ENCODE measurements around the gene ABCC11. TPM values are rescaled to one million over a fixed set of nuclear protein-coding genes. Genes with fewer than 3 reads are reported as not detected.

ABCC11 gene
- total and polyA plus RNA-seq, 2 of the 4 experiments (the other 2 are of a cell fraction) = 0.09 to 0.18 TPM

DNA sequence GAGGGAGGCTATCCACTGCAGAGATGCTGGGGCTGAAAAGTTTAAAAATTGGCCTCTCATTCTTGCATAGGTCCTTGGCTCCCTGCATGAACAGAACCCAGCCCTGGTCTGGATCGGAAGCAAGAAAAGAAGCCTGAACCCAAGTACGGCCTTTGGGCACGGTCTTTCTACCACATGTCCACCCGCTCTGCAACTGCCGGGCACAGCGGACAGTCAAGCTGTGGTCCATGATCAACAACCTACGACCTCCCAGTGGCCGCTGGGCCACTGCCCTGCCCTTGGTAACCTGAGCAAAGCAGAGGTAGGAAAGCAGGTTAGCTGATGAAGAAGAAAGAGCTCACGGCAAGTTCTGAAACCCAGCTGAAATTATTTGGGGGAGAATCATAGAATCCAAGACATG is 95.1 kb downstream of the ABCC11 start:
- Histone ChIP-seq H4K8ac (ENCODE audit: low read depth in 2 of 2, low read length in 2 of 2) (no peak overlapping the region), H3K27ac (ENCODE audit: insufficient read depth, low read length) (no peak overlapping the region), H2BK5ac (ENCODE audit: low read depth, low read length, poor library complexity, severe bottlenecking) (no peak overlapping the region), H3K36me3 (ENCODE audit: control insufficient read depth, insufficient read depth, low read length) (no peaks in the 10 kb centered on the region), H3K14ac (replicated peaks; ENCODE audit: low read depth, low read length) (no peak overlapping the region), H3K79me1 (ENCODE audit: low read depth in 1 of 2, low read length in 2 of 2) (no peaks in the 10 kb centered on the region), H2AK9ac (replicated peaks; ENCODE audit: low read depth, low read length, poor library complexity) (no peak overlapping the region), H4K20me1 (ENCODE audit: insufficient read depth, low read length) (no peaks in the 10 kb centered on the region), H3K9ac (ENCODE audit: low read depth, low read length) (no peak overlapping the region), H2BK15ac (ENCODE audit: low read depth, low read length) (no peak overlapping the region), H3K56ac (ENCODE audit: extremely low read depth, insufficient read depth, low read length) (no peak overlapping the region), H3K4ac (ENCODE audit: low read depth, low read length) (no peak overlapping the region), H2AFZ (replicated peaks; ENCODE audit: low read length, poor library complexity) (peak overlapping the region; percentile 60), H3K4me2 (ENCODE audit: low read depth, low read length) (no peak overlapping the region), H3K9me3 (ENCODE audit: control insufficient read depth, insufficient read depth, low read length) (no peaks in the 10 kb centered on the region), H3K18ac (ENCODE audit: low read depth, low read length) (no peak overlapping the region), H3K27me3 (ENCODE audit: control insufficient read depth, insufficient read depth, low read length) (no peaks in the 10 kb centered on the region), H4K5ac (ENCODE audit: low read depth, low read length) (no peak overlapping the region), H3K4me3 (ENCODE audit: insufficient read depth, low read depth, low read length) (no peak overlapping the region), H2BK20ac (ENCODE audit: low read depth, low read length) (no peak overlapping the region), H3K23ac (ENCODE audit: low read depth, low read length) (no peak overlapping the region), H3K9me1 (ENCODE audit: insufficient read depth, low read length) (no peaks in the 10 kb centered on the region), H2AK5ac (ENCODE audit: low read depth, low read length) (no peak overlapping the region), H3K4me1 (ENCODE audit: control insufficient read depth, insufficient read depth, low read length) (peaks cover 2% of the 10 kb centered on the region; the same call in 1 of the 2 replicates), H2BK120ac (ENCODE audit: low read depth, low read length) (no peak overlapping the region), H4K91ac (ENCODE audit: insufficient read depth, low read depth, low read length) (no peak overlapping the region)
- intact Hi-C loops (cut with micrococcal nuclease) (loop anchor here (10.0 kb wide), 2 partner anchors 267 to 457 kb away; no protein-coding TSS in a partner anchor), in situ Hi-C loops (cut with MboI; ENCODE audit: low sequenced_read_pairs) (loop anchor here (25.0 kb wide), 2 partner anchors 415 to 690 kb away; partner anchors contain the start of genes ITFG1 and PHKB), dilution Hi-C loops (cut with HindIII; ENCODE audit: low sequenced_read_pairs, unreplicated experiment) (no loop called here)
- no TSS peak for BruUV-seq (replicated peaks)
- no peak for ATAC-seq (ENCODE audit: low read depth)
- ChIA-PET CTCF (no interaction called here), POLR2A (ENCODE audit: unreplicated experiment) (no interaction called here)
- no peak for TF ChIP-seq POLR2A (IDR thresholded peaks at IDR 0.05; ENCODE audit: low read depth, low read length)
- TF ChIP-seq MAZ (IDR thresholded peaks at IDR 0.05; ENCODE audit: borderline replicate concordance, low read depth, low read length) = no peak
- no peak for TF ChIP-seq SMC3 (IDR thresholded peaks at IDR 0.05; ENCODE audit: low read depth, low read length)
- no peak for TF ChIP-seq CHD1 (IDR thresholded peaks at IDR 0.05; ENCODE audit: low read depth, low read length)
- TF ChIP-seq FOS (IDR thresholded peaks at IDR 0.05; ENCODE audit: low read depth, low read length) = no peak
- no peak for TF ChIP-seq BHLHE40 (IDR thresholded peaks at IDR 0.05; ENCODE audit: low read depth, low read length)
- TF ChIP-seq, protein P1, sequence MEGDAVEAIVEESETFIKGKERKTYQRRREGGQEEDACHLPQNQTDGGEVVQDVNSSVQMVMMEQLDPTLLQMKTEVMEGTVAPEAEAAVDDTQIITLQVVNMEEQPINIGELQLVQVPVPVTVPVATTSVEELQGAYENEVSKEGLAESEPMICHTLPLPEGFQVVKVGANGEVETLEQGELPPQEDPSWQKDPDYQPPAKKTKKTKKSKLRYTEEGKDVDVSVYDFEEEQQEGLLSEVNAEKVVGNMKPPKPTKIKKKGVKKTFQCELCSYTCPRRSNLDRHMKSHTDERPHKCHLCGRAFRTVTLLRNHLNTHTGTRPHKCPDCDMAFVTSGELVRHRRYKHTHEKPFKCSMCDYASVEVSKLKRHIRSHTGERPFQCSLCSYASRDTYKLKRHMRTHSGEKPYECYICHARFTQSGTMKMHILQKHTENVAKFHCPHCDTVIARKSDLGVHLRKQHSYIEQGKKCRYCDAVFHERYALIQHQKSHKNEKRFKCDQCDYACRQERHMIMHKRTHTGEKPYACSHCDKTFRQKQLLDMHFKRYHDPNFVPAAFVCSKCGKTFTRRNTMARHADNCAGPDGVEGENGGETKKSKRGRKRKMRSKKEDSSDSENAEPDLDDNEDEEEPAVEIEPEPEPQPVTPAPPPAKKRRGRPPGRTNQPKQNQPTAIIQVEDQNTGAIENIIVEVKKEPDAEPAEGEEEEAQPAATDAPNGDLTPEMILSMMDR (conservative IDR thresholded peaks at IDR 0.05; ENCODE audit: low read depth, low read length) = no peak
- TF ChIP-seq, protein P2, sequence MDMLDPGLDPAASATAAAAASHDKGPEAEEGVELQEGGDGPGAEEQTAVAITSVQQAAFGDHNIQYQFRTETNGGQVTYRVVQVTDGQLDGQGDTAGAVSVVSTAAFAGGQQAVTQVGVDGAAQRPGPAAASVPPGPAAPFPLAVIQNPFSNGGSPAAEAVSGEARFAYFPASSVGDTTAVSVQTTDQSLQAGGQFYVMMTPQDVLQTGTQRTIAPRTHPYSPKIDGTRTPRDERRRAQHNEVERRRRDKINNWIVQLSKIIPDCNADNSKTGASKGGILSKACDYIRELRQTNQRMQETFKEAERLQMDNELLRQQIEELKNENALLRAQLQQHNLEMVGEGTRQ (IDR thresholded peaks at IDR 0.05; ENCODE audit: low read depth, low read length) = no peak
- no peak for TF ChIP-seq CEBPB (IDR thresholded peaks at IDR 0.05; ENCODE audit: low read depth, low read length)
- no peak for TF ChIP-seq RCOR1 (IDR thresholded peaks at IDR 0.05; ENCODE audit: insufficient replicate concordance, low read length)
- TF ChIP-seq MXI1 (IDR thresholded peaks at IDR 0.05; ENCODE audit: borderline replicate concordance, low read depth, low read length) = no peak
- TF ChIP-seq RFX5 (IDR thresholded peaks at IDR 0.05; ENCODE audit: low read depth, low read length) = no peak
- TF ChIP-seq RAD21 (IDR thresholded peaks at IDR 0.05; ENCODE audit: low read length) = no peak
- TF ChIP-seq NFE2L2 (IDR thresholded peaks at IDR 0.05; ENCODE audit: low read depth, low read length) = no peak
- TF ChIP-seq, protein P3, sequence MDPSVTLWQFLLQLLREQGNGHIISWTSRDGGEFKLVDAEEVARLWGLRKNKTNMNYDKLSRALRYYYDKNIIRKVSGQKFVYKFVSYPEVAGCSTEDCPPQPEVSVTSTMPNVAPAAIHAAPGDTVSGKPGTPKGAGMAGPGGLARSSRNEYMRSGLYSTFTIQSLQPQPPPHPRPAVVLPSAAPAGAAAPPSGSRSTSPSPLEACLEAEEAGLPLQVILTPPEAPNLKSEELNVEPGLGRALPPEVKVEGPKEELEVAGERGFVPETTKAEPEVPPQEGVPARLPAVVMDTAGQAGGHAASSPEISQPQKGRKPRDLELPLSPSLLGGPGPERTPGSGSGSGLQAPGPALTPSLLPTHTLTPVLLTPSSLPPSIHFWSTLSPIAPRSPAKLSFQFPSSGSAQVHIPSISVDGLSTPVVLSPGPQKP (IDR thresholded peaks at IDR 0.05; ENCODE audit: borderline replicate concordance, low read depth, low read length) = no peak
- TF ChIP-seq MAFK (IDR thresholded peaks at IDR 0.05; ENCODE audit: low read depth, low read length) = no peak
- 94% methylated on average over 5 of the region's 9 CpGs; no CpG with 5 or more reads in 1 of the 2 experiments for WGBS, 2 experiments (ENCODE audit: extremely low coverage in 2 of 2, insufficient read length in 1 of 2)
- no peak for DNase-seq

Data from IMR-90 (cell line).